H1 (cell line): Measurements from ENCODE around the gene RGS3. TPM values are rescaled to one million over a fixed set of nuclear protein-coding genes. Genes with fewer than 3 reads are reported as not detected.

Experiments used
- TCF12 ChIP-seq: IDR thresholded peaks from 2 replicates; pipeline ENCODE4 v1.6.1; 2011; ENCODE audit warnings: low read depth, mild to moderate bottlenecking, low read length
- YY1 ChIP-seq: IDR thresholded peaks from 2 replicates; pipeline ENCODE4 v1.6.1; 2011; ENCODE audit warnings: low read depth, mild to moderate bottlenecking, low read length
- polyA plus RNA-seq, 7 experiments: library from polyadenylated mRNA; depleted of rRNA in 3 of 7; stranded (reverse) in 5 of 7; unstranded in 2 of 7; fragments of >200 nt in 5 of 7; fragments of 200-250 nt in 2 of 7; gene quantifications; 1 replicate in 5 of 7; 2 replicates in 1 of 7; 4 replicates in 1 of 7; pipeline versions ENCODE4 v1.2.1 to v1.2.3, GENCODE V29; 2011 to 2013; ENCODE audit warnings: missing spikeins in 2 of 7, mixed read lengths in 2 of 7
- total RNA-seq: library from RNA; stranded (reverse); fragmentation: NEBNext Ultra II Directional; extraction: Animal tissue kit (Norgen Biotek cat#: 25700); gene quantifications from 2 replicates; pipeline ENCODE4 v1.2.1, GENCODE V29; 2021
- TF ChIP-seq, protein P1 (sequence below): fragments of 300-600 bp; sonication (generic); IDR thresholded peaks from 2 replicates; pipeline ENCODE4 v1.7.1; 2012; ENCODE audit warnings: low read length, moderate library complexity, mild to moderate bottlenecking, inconsistent platforms; ENCODE audit not compliant: insufficient replicate concordance

The RGS3 gene
- total and polyA plus RNA-seq, 2 of the 8 experiments (the other 6 are each of a cell fraction or from before 2014, with no cell fraction given), result 12.6 to 18.2 TPM

DNA sequence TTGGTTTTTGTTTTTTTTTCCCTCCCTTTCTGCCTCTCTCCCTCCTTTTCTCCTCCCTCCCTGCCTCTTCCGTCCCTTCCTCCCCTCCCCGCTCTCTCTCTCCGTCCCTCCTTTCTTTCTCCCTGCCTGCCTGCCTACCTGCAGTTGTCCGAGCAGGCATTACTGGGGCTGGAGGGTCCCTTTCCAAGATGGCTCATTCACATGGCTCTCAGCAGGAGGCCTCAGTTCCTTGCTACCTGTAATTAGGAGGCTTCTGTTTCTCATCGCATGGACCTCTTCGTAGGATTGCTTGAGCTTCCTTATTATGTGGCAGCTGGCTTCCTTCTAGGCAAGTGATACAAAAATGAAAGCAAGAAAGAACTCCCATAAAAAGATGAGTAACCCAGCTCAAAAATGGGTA is 8.0 kb downstream of the RGS3 start (continued):
- TF ChIP-seq, protein P1, sequence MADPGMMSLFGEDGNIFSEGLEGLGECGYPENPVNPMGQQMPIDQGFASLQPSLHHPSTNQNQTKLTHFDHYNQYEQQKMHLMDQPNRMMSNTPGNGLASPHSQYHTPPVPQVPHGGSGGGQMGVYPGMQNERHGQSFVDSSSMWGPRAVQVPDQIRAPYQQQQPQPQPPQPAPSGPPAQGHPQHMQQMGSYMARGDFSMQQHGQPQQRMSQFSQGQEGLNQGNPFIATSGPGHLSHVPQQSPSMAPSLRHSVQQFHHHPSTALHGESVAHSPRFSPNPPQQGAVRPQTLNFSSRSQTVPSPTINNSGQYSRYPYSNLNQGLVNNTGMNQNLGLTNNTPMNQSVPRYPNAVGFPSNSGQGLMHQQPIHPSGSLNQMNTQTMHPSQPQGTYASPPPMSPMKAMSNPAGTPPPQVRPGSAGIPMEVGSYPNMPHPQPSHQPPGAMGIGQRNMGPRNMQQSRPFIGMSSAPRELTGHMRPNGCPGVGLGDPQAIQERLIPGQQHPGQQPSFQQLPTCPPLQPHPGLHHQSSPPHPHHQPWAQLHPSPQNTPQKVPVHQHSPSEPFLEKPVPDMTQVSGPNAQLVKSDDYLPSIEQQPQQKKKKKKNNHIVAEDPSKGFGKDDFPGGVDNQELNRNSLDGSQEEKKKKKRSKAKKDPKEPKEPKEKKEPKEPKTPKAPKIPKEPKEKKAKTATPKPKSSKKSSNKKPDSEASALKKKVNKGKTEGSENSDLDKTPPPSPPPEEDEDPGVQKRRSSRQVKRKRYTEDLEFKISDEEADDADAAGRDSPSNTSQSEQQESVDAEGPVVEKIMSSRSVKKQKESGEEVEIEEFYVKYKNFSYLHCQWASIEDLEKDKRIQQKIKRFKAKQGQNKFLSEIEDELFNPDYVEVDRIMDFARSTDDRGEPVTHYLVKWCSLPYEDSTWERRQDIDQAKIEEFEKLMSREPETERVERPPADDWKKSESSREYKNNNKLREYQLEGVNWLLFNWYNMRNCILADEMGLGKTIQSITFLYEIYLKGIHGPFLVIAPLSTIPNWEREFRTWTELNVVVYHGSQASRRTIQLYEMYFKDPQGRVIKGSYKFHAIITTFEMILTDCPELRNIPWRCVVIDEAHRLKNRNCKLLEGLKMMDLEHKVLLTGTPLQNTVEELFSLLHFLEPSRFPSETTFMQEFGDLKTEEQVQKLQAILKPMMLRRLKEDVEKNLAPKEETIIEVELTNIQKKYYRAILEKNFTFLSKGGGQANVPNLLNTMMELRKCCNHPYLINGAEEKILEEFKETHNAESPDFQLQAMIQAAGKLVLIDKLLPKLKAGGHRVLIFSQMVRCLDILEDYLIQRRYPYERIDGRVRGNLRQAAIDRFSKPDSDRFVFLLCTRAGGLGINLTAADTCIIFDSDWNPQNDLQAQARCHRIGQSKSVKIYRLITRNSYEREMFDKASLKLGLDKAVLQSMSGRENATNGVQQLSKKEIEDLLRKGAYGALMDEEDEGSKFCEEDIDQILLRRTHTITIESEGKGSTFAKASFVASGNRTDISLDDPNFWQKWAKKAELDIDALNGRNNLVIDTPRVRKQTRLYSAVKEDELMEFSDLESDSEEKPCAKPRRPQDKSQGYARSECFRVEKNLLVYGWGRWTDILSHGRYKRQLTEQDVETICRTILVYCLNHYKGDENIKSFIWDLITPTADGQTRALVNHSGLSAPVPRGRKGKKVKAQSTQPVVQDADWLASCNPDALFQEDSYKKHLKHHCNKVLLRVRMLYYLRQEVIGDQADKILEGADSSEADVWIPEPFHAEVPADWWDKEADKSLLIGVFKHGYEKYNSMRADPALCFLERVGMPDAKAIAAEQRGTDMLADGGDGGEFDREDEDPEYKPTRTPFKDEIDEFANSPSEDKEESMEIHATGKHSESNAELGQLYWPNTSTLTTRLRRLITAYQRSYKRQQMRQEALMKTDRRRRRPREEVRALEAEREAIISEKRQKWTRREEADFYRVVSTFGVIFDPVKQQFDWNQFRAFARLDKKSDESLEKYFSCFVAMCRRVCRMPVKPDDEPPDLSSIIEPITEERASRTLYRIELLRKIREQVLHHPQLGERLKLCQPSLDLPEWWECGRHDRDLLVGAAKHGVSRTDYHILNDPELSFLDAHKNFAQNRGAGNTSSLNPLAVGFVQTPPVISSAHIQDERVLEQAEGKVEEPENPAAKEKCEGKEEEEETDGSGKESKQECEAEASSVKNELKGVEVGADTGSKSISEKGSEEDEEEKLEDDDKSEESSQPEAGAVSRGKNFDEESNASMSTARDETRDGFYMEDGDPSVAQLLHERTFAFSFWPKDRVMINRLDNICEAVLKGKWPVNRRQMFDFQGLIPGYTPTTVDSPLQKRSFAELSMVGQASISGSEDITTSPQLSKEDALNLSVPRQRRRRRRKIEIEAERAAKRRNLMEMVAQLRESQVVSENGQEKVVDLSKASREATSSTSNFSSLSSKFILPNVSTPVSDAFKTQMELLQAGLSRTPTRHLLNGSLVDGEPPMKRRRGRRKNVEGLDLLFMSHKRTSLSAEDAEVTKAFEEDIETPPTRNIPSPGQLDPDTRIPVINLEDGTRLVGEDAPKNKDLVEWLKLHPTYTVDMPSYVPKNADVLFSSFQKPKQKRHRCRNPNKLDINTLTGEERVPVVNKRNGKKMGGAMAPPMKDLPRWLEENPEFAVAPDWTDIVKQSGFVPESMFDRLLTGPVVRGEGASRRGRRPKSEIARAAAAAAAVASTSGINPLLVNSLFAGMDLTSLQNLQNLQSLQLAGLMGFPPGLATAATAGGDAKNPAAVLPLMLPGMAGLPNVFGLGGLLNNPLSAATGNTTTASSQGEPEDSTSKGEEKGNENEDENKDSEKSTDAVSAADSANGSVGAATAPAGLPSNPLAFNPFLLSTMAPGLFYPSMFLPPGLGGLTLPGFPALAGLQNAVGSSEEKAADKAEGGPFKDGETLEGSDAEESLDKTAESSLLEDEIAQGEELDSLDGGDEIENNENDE, result no peak
- TF ChIP-seq YY1 (peak; percentile 62; the same call in 1 of the 2 replicates), TCF12 (no peak)
